Vagina (tissue), 2 donors: ENCODE data around the gene MAP3K3.

ENCODE experiments used
- POLR2A ChIP-seq, 2 donors: fragments of 450-650 bp; IDR thresholded peaks; one replicate each; pipeline ENCODE4 v1.6.1; 2017; ENCODE audit warnings: antibody characterized with exemption in 2 of 2, mild to moderate bottlenecking in 2 of 2, moderate library complexity in 2 of 2
- POLR2AphosphoS5 ChIP-seq, 2 donors: sonication (generic); formaldehyde crosslinking; IDR thresholded peaks; one replicate each; pipeline ENCODE4 v1.9.0; 2017; ENCODE audit warnings: antibody characterized with exemption in 2 of 2, mild to moderate bottlenecking in 2 of 2, low read depth in 1 of 2; ENCODE audit not compliant: insufficient read depth in 1 of 2
- TF ChIP-seq, protein P1 (sequence below), 3 experiments: fragments of 450-650 bp in 2 of 3; fragments of 200-600 bp in 1 of 3; sonication (generic) in 1 of 3; IDR thresholded peaks; one replicate each; pipeline ENCODE4 v1.5.1; 2017 to 2019; ENCODE audit warnings: antibody characterized with exemption in 3 of 3, mild to moderate bottlenecking in 2 of 3, moderate library complexity in 2 of 3

DNA sequence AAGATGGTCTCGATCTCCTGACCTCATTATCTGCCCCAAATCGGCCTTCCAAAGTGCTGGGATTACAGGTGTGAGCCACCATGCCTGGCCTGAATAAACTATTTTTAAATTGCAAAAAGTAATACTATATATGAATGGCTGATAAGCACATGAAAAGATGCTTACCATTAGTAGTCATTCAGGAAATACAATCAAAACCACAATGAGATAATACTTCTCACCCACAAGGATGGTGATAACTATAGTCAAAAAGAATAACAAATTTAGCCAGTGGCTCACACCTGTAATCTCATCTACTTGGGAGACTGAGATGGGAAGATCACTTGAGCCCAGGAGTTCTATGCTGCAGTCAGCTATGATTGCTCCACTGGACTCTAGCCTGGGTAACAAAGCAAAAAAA, 23.9 kb upstream of the MAP3K3 start:
- TF ChIP-seq, protein P1, sequence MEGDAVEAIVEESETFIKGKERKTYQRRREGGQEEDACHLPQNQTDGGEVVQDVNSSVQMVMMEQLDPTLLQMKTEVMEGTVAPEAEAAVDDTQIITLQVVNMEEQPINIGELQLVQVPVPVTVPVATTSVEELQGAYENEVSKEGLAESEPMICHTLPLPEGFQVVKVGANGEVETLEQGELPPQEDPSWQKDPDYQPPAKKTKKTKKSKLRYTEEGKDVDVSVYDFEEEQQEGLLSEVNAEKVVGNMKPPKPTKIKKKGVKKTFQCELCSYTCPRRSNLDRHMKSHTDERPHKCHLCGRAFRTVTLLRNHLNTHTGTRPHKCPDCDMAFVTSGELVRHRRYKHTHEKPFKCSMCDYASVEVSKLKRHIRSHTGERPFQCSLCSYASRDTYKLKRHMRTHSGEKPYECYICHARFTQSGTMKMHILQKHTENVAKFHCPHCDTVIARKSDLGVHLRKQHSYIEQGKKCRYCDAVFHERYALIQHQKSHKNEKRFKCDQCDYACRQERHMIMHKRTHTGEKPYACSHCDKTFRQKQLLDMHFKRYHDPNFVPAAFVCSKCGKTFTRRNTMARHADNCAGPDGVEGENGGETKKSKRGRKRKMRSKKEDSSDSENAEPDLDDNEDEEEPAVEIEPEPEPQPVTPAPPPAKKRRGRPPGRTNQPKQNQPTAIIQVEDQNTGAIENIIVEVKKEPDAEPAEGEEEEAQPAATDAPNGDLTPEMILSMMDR (IDR thresholded peaks at IDR 0.05): no peak
- TF ChIP-seq POLR2AphosphoS5 (IDR thresholded peaks at IDR 0.05; ENCODE audit: insufficient read depth in 1 of 2, low read depth in 1 of 2) (no peak), POLR2A (IDR thresholded peaks at IDR 0.05) (no peak)
